Measurements from ENCODE around the gene SPON1.
"Not testable (repeated sequence)": the region's sequence is repeated elsewhere in the genome, so short reads cannot be mapped to it uniquely, and the experiment has no call there.

The SPON1 gene

GRCh38 chr11:14042686-14043465, 80.4 kb downstream of the SPON1 start:
- DNase-seq, result no peak

GRCh38 chr11:14044916-14045315, 82.4 kb downstream of the SPON1 start:
- no peak for DNase-seq

GRCh38 chr11:14045417-14045816, 82.9 kb downstream of the SPON1 start:
- DNase-seq, result no peak

GRCh38 chr11:14052198-14052597, 89.7 kb downstream of the SPON1 start:
- no peak for DNase-seq

- peak; percentile 88 for DNase-seq
Measured at GRCh38 chr11:14054116-14055107, 91.9 kb downstream of the SPON1 start.

- DNase-seq, result no peak
Measured at GRCh38 chr11:14055936-14056335, 93.4 kb downstream of the SPON1 start.

- DNase-seq, result no peak
Measured at GRCh38 chr11:14058061-14058460, 95.5 kb downstream of the SPON1 start.

- no peak for DNase-seq
Measured at GRCh38 chr11:14059491-14059890, 97.0 kb downstream of the SPON1 start.

GRCh38 chr11:14061721-14062120, 99.2 kb downstream of the SPON1 start:
- no peak for DNase-seq

- DNase-seq, result no peak
Measured at GRCh38 chr11:14065141-14065540, 102.6 kb downstream of the SPON1 start.

- DNase-seq, result no peak
Measured at GRCh38 chr11:14065681-14066080, 103.2 kb downstream of the SPON1 start.

- no peak for DNase-seq
Measured at GRCh38 chr11:14067686-14068085, 105.2 kb downstream of the SPON1 start.

- peak; percentile 11 for DNase-seq
Measured at GRCh38 chr11:14070896-14071295, 108.4 kb downstream of the SPON1 start.

GRCh38 chr11:14073849-14074476, 111.4 kb downstream of the SPON1 start:
- DNase-seq, result peak; percentile 81

GRCh38 chr11:14075118-14076078, 112.9 kb downstream of the SPON1 start:
- peak; percentile 62 for DNase-seq

GRCh38 chr11:14079011-14079410, 116.5 kb downstream of the SPON1 start:
- DNase-seq, result no peak

- no peak for DNase-seq
Measured at GRCh38 chr11:14079797-14080196, 117.3 kb downstream of the SPON1 start.

GRCh38 chr11:14081581-14082231, 119.2 kb downstream of the SPON1 start:
- DNase-seq, result no peak

- peak; percentile 36 for DNase-seq
Measured at GRCh38 chr11:14082338-14082737, 119.8 kb downstream of the SPON1 start.

- DNase-seq, result not testable (repeated sequence)
Measured at GRCh38 chr11:14088861-14089260, 126.3 kb downstream of the SPON1 start.

- DNase-seq, result no peak
Measured at GRCh38 chr11:14089690-14090462, 127.4 kb downstream of the SPON1 start.

Measured in fibroblast of skin of right quadriceps (primary cell).